Measurements from ENCODE around the gene MUC5AC. TPM values are rescaled to one million over a fixed set of nuclear protein-coding genes. Genes with fewer than 3 reads are reported as not detected.

MUC5AC gene
- total RNA-seq, 1 donor from 2014 or later, result not detected

DNA sequence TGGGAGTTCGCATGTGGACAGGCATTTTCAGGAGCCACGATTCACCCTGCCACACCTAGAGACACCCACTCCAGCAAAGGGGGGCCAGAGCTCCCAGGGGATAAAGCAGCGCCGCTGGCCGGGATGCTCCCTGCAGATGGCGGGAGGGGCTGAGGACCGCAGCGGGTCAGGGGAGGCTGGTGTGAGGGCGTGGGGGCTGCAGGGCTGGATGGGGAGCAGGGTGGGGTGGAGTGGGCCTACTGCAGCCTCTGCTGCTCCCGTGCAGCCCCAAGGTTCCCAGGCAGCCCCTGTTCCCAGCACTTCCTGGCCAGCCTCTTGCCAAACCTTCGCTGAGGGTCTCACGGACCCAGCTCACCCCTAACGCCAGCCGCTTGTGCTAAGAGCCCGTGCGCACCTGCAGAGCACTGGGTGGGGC is 78.2 kb downstream of the MUC5AC start:
- TF ChIP-seq, protein P1, sequence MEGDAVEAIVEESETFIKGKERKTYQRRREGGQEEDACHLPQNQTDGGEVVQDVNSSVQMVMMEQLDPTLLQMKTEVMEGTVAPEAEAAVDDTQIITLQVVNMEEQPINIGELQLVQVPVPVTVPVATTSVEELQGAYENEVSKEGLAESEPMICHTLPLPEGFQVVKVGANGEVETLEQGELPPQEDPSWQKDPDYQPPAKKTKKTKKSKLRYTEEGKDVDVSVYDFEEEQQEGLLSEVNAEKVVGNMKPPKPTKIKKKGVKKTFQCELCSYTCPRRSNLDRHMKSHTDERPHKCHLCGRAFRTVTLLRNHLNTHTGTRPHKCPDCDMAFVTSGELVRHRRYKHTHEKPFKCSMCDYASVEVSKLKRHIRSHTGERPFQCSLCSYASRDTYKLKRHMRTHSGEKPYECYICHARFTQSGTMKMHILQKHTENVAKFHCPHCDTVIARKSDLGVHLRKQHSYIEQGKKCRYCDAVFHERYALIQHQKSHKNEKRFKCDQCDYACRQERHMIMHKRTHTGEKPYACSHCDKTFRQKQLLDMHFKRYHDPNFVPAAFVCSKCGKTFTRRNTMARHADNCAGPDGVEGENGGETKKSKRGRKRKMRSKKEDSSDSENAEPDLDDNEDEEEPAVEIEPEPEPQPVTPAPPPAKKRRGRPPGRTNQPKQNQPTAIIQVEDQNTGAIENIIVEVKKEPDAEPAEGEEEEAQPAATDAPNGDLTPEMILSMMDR (conservative IDR thresholded peaks at IDR 0.05; ENCODE audit: low read depth, low read length), result no peak
- no peak overlapping the region for H3K4me3 ChIP-seq (ENCODE audit: low read depth, low read length)
- DNase-seq (ENCODE audit: low read depth), result no peak

DNA sequence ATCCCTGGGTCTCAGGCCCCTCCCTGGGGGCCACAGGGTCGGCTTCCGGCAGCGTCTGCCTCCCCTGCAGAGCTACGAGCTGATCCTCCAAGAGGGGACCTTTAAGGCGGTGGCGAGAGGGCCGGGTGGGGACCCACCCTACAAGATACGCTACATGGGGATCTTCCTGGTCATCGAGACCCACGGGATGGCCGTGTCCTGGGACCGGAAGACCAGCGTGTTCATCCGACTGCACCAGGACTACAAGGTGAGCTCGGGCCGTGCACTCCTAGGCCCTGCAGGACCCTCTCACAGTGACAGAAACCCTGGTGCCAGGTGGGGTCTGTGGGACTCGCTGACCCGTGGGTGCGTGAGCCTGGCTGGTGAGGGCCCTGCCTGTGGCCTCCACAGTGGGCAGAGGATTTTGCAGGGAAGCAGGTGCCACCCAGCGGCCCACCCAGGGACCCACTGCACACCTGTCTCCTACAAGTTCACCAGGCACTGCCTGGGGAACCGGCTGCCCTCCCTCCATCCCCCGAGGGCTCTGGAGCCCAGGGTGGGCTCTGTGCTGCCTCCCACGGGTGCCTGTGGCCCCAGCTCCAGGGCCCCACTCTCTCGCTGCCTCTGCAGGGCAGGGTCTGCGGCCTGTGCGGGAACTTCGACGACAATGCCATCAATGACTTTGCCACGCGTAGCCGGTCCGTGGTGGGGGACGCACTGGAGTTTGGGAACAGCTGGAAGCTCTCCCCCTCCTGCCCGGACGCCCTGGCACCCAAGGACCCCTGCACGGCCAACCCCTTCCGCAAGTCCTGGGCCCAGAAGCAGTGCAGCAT is 78.8 kb downstream of the MUC5AC start:
- TF ChIP-seq, protein P1 (conservative IDR thresholded peaks at IDR 0.05; ENCODE audit: low read depth, low read length), result no peak
- DNase-seq (ENCODE audit: low read depth), result no peak
- H3K4me3 ChIP-seq (ENCODE audit: low read depth, low read length), result no peak overlapping the region

DNA sequence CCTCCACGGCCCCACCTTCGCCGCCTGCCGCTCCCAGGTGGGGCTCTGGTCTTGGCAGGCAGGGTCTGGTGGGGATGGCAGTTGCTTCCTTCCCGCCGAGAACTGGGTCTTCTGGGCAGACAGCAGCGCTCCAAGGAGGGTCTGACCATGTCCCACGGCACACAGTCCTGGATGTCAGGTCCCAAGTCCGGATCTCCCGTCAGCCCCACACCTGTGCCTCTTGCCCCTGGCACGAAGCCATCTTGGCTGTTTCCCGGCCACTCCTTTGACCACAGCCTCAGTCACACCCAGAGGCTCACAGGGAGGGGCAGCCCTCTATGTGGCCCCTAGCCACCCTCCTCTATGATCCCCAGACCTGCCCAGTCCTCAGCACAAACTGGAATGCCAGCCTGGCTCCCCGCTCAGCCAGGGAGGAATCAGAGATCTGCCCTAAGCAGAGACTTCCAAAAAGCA is 79.4 kb downstream of the MUC5AC start:
- H3K4me3 ChIP-seq (ENCODE audit: low read depth, low read length), result no peak overlapping the region
- TF ChIP-seq, protein P1 (conservative IDR thresholded peaks at IDR 0.05; ENCODE audit: low read depth, low read length), result no peak
- no peak for DNase-seq (ENCODE audit: low read depth)

DNA sequence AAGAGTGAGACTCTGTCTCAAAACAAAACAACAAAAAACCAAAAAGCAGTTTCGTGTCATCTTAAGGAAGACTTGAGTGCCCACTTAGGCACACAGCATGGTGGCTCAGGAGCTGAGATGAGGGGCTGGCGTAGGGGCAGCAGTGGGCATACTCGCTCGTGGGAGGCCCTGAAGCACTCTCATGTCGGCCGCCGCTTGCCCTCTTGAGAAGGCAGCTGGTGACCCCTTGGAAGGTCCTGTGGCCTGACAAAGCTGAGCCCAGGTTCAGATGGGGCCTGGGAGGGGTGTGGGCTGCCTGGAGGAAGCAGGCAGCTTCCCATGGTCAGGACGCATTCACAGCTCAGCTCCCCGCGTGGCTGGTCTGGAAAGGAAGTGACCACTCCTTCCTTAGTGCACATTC is 80.1 kb downstream of the MUC5AC start:
- no peak for DNase-seq (ENCODE audit: low read depth)
- TF ChIP-seq, protein P1 (conservative IDR thresholded peaks at IDR 0.05; ENCODE audit: low read depth, low read length), result no peak

DNA sequence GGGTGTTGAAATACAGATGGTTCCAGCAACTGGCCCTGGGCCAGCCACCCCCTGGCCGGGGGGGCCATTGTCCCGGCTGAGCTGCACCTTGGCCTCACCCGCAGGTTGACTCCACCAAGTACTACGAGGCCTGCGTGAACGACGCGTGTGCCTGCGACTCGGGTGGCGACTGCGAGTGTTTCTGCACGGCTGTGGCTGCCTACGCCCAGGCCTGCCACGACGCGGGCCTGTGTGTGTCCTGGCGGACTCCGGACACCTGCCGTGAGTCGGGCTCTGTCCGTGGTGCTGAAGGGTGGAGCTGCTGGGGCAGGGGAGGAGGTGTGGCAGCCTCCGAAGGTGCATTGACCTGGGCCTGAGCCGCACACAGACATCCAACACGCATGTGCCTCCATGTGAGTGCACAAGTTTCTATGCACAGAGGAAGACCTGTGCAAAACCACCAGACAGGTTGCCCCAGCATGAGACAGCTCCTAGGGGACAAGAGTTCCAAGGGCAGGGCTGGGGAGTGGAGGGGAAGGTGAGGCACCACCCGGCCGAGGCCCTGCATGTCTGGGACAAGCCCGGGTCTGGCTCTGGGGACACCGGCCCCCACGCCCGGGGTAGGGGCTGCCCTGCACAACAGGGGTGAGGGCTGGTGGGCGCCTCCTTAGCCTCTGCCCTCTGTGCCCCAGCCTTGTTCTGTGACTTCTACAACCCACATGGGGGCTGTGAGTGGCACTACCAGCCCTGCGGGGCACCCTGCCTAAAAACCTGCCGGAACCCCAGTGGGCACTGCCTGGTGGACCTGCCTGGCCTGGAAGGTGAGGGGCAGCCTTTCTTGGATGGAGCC is 81.2 kb downstream of the MUC5AC start:
- TF ChIP-seq, protein P1 (conservative IDR thresholded peaks at IDR 0.05; ENCODE audit: low read depth, low read length), result no peak
- no peak overlapping the region for H3K4me3 ChIP-seq (ENCODE audit: low read depth, low read length)
- no peak for DNase-seq (ENCODE audit: low read depth)

More for the DNA sequence above, 80.1 kb downstream of the MUC5AC start:
- H3K4me3 ChIP-seq (ENCODE audit: low read depth, low read length), result no peak overlapping the region

DNA sequence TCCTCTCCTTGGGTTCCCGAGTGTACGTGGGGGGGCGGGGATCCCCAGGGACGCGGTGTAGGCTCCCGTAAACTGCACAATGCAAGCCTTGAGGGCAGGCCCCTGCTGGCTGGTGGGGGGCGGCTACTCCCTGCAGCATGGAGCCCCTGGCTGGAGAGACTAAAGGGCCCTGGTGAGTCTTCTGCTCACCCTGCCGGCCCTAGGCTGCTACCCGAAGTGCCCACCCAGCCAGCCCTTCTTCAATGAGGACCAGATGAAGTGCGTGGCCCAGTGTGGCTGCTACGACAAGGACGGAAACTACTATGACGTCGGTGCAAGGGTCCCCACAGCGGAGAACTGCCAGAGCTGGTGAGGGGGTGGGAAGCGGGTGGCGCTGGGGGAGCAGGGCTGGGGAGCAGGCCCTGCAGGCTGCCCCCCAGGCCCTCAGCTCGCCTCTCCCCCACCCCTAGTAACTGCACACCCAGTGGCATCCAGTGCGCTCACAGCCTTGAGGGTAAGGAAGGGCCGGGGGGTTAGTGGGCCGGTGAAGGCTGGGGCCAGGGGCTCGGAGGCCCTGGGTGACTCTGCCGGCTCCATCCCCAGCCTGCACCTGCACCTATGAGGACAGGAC is 81.9 kb downstream of the MUC5AC start:
- TF ChIP-seq, protein P1 (conservative IDR thresholded peaks at IDR 0.05; ENCODE audit: low read depth, low read length), result no peak
- no peak for DNase-seq (ENCODE audit: low read depth)
- H3K4me3 ChIP-seq (ENCODE audit: low read depth, low read length), result no peak overlapping the region
